ENCODE results near the gene RBMS1.

- TF ChIP-seq, protein P1, sequence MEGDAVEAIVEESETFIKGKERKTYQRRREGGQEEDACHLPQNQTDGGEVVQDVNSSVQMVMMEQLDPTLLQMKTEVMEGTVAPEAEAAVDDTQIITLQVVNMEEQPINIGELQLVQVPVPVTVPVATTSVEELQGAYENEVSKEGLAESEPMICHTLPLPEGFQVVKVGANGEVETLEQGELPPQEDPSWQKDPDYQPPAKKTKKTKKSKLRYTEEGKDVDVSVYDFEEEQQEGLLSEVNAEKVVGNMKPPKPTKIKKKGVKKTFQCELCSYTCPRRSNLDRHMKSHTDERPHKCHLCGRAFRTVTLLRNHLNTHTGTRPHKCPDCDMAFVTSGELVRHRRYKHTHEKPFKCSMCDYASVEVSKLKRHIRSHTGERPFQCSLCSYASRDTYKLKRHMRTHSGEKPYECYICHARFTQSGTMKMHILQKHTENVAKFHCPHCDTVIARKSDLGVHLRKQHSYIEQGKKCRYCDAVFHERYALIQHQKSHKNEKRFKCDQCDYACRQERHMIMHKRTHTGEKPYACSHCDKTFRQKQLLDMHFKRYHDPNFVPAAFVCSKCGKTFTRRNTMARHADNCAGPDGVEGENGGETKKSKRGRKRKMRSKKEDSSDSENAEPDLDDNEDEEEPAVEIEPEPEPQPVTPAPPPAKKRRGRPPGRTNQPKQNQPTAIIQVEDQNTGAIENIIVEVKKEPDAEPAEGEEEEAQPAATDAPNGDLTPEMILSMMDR (IDR thresholded peaks at IDR 0.05): no peak
- no peak for TF ChIP-seq POLR2A (IDR thresholded peaks at IDR 0.05)
These were observed 203.0 kb downstream of the RBMS1 start for GRCh38 chr2:160290598-160290997.
